WERI-Rb-1 (cell line): ENCODE measurements around the gene BIK.

Experiments
- DNase-seq: peaks from one replicate; pipeline ENCODE4 v3.0.0-alpha.2; 2020
- H3K27ac ChIP-seq: fragments of 250-450 bp; sonication (Bioruptor Pico); 2 replicates; pipeline ENCODE4 v1.5.1; 2020; ENCODE audit warnings: mild to moderate bottlenecking, moderate library complexity
- H3K27me3 ChIP-seq: fragments of 250-450 bp; sonication (Bioruptor Pico); 2 replicates; pipeline ENCODE4 v1.5.1; 2021; ENCODE audit warnings: mild to moderate bottlenecking, low read depth, moderate library complexity; ENCODE audit not compliant: insufficient read depth, severe bottlenecking
- H3K36me3 ChIP-seq: fragments of 250-450 bp; sonication (Bioruptor Pico); 2 replicates; pipeline ENCODE4 v1.5.1; 2020; ENCODE audit warnings: mild to moderate bottlenecking, moderate library complexity
- H3K4me3 ChIP-seq: 2 replicates; pipeline ENCODE4 v1.5.1; 2011; ENCODE audit warnings: low read depth, mild to moderate bottlenecking, control low read depth, low read length
- H3K9me3 ChIP-seq: fragments of 250-450 bp; sonication (Bioruptor Pico); 2 replicates; pipeline ENCODE4 v1.5.1; 2021; ENCODE audit warnings: mild to moderate bottlenecking, moderate library complexity; ENCODE audit not compliant: severe bottlenecking
- TF ChIP-seq, protein P1 (sequence below): IDR thresholded peaks from 2 replicates; pipeline ENCODE4 v1.5.1; 2011; ENCODE audit warnings: low read depth, mild to moderate bottlenecking, control low read depth, inconsistent platforms, low read length

Gene BIK

GRCh38 chr22:43173976-43174720, 63.6 kb downstream of the BIK start:
- TF ChIP-seq, protein P1, sequence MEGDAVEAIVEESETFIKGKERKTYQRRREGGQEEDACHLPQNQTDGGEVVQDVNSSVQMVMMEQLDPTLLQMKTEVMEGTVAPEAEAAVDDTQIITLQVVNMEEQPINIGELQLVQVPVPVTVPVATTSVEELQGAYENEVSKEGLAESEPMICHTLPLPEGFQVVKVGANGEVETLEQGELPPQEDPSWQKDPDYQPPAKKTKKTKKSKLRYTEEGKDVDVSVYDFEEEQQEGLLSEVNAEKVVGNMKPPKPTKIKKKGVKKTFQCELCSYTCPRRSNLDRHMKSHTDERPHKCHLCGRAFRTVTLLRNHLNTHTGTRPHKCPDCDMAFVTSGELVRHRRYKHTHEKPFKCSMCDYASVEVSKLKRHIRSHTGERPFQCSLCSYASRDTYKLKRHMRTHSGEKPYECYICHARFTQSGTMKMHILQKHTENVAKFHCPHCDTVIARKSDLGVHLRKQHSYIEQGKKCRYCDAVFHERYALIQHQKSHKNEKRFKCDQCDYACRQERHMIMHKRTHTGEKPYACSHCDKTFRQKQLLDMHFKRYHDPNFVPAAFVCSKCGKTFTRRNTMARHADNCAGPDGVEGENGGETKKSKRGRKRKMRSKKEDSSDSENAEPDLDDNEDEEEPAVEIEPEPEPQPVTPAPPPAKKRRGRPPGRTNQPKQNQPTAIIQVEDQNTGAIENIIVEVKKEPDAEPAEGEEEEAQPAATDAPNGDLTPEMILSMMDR: no peak
- Histone ChIP-seq H3K27ac (no peak overlapping the region), H3K4me3 (no peak overlapping the region), H3K36me3 (peaks cover 66% of the 10 kb centered on the region), H3K27me3 (no peaks in the 10 kb centered on the region), H3K9me3 (no peaks in the 10 kb centered on the region)
- DNase-seq: no peak

DNA sequence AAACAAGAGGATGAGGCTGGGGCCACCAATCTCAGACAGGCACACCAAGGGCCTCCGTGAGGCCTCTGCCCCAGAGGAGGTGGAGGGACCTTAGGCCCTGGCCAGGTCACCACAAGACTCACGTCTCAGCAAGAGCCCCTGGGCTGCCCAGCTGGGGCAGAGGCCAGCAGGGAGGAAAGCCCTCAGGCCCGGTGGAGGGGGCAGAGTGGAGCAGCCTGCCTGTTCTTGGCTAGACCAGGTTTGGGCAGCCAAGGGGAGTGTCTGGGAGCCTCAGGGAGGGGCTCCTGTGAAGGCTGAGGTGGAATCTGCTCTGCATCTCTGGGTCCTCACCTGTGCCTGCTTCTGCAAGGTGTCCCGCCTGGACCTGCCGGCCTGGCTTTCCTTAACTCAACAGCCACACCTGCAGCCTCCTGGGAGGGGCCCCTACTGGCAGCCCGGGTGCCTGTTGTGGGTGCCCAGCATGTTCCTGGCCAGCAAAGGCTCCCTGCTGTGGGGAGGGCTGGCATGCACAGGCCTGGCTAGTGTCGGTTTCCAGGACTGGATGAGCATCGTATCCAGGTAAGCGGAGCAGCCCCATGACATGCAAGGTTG, 64.5 kb downstream of the BIK start:
- Histone ChIP-seq H3K27me3 (no peaks in the 10 kb centered on the region), H3K36me3 (peaks cover 67% of the 10 kb centered on the region), H3K27ac (no peak overlapping the region), H3K9me3 (no peaks in the 10 kb centered on the region), H3K4me3 (no peak overlapping the region)
- TF ChIP-seq, protein P1: no peak
- no peak for DNase-seq

DNA sequence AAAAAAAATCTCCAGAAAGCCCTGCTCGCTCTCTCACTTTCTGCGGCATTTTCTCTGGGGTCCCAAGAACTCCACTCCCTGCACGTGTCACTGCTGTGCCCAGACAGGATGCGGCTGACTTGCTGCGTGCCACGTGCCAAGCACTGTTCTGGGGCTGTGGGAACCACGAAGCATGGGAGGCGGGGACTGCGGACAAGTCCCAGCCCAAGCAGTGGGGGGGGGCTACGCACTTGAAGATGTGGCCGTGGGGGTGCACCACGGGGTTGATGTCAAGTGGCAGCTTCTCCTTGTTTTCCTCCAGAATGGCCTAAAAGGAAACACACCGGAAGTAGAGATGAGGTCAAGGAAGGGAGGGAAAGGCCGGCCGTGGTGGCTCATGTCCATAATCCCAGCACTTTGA, 65.5 kb downstream of the BIK start:
- DNase-seq: no peak
- TF ChIP-seq, protein P1: no peak
- H3K36me3 ChIP-seq: peaks cover 72% of the 10 kb centered on the region

DNA sequence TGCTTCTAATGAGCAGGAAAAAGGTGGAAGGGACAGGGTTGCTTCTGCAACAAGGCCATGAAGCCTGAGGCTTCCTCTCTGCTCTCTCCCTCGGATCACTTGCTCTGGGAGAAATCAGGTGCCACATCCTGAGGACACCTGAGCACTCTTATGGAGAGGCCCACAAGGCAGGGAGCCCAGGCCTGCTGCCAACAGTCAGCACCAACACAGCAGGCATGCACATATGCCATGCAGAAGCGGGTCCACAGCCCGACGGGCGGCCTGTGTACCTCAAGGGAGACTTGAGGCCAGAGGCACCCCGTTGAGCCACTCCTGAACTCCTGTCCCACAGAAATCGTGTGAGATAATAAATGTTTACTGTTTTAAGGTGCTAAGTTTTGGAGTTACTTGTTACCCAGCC, 66.9 kb downstream of the BIK start:
- H3K27me3 ChIP-seq: no peaks in the 10 kb centered on the region
- H3K9me3 ChIP-seq: no peaks in the 10 kb centered on the region
- TF ChIP-seq, protein P1: no peak
- peaks cover 66% of the 10 kb centered on the region for H3K36me3 ChIP-seq
- no peak for DNase-seq
- no peak overlapping the region for H3K27ac ChIP-seq
- H3K4me3 ChIP-seq: no peak overlapping the region

More for the DNA sequence above, 65.5 kb downstream of the BIK start:
- no peak overlapping the region for H3K4me3 ChIP-seq
- H3K9me3 ChIP-seq: no peaks in the 10 kb centered on the region
- H3K27me3 ChIP-seq: no peaks in the 10 kb centered on the region
- H3K27ac ChIP-seq: no peak overlapping the region
